HEK293 (cell line): ENCODE results near the gene EPHA4.
A peak's percentile ranks its signal among the peaks of the same experiment; 100 is the strongest.

Experiments
- CTCF ChIA-PET: fragments of 350-600 bp; formaldehyde crosslinking; extraction: SDS; loops from one replicate; lab custom pipeline; 2021; ENCODE audit warnings: antibody characterized with exemption; lab: Yijun Ruan, JAX
- POLR2A ChIA-PET: fragments of 300-600 bp; formaldehyde crosslinking; extraction: SDS; loops from one replicate; lab custom pipeline; 2020; ENCODE audit warnings: antibody characterized with exemption, inconsistent platforms; lab: Yijun Ruan, JAX
- H3K27ac ChIP-seq: fragments of 200-500 bp; sonication (Bioruptor generic); 2 replicates; pipeline ENCODE4 v1.5.1; 2014; ENCODE audit warnings: low read depth, low read length, control low read depth, inconsistent platforms; ENCODE audit errors: extremely low read depth
- H3K36me3 ChIP-seq, 2 experiments: fragments of 200-500 bp in 1 of 2; sonication (Bioruptor generic) in 1 of 2; 1 replicate in 1 of 2; 2 replicates in 1 of 2; pipeline ENCODE4 v1.5.1; 2014 to 2017; ENCODE audit warnings: inconsistent platforms in 2 of 2, low read length in 2 of 2; ENCODE audit not compliant: control insufficient read depth in 2 of 2, insufficient read depth in 1 of 2
- H3K4me1 ChIP-seq: fragments of 200-500 bp; sonication (Bioruptor generic); 2 replicates; pipeline ENCODE4 v1.5.1; 2014; ENCODE audit warnings: mild to moderate bottlenecking, low read length, inconsistent platforms; ENCODE audit not compliant: control insufficient read depth, insufficient read depth
- H3K4me3 ChIP-seq: 2 replicates; pipeline ENCODE4 v1.5.1; 2011; ENCODE audit warnings: low read depth, mild to moderate bottlenecking, control low read depth, low read length, moderate library complexity
- H3K9me3 ChIP-seq: fragments of 200-500 bp; sonication (Bioruptor generic); 2 replicates; pipeline ENCODE4 v1.5.1; 2014; ENCODE audit warnings: low read depth, low read length, inconsistent platforms; ENCODE audit not compliant: control insufficient read depth, insufficient read depth
- PRDM6 ChIP-seq: fragments of 450-650 bp; formaldehyde crosslinking; IDR thresholded peaks from 2 replicates; pipeline ENCODE4 v1.5.1; 2017; ENCODE audit warnings: missing biosample characterization, missing genetic modification characterization
- SP2 ChIP-seq: fragments of 450-650 bp; formaldehyde crosslinking; IDR thresholded peaks from 2 replicates; pipeline ENCODE4 v1.5.1; 2016; ENCODE audit warnings: missing biosample characterization, missing genetic modification characterization
- SP7 ChIP-seq: fragments of 450-650 bp; formaldehyde crosslinking; IDR thresholded peaks from 2 replicates; pipeline ENCODE4 v1.5.1; 2016; ENCODE audit warnings: missing biosample characterization, missing genetic modification characterization
- TCF7L2 ChIP-seq: IDR thresholded peaks from 2 replicates; pipeline ENCODE4 v1.6.1; 2011; ENCODE audit warnings: low read depth, mild to moderate bottlenecking, inconsistent platforms, low read length, moderate library complexity, borderline replicate concordance
- ZFHX2 ChIP-seq: fragments of 450-650 bp; formaldehyde crosslinking; conservative IDR thresholded peaks from 2 replicates; pipeline ENCODE4 v1.5.1; 2016; ENCODE audit warnings: missing biosample characterization, missing genetic modification characterization
- ZNF132 ChIP-seq: fragments of 450-650 bp; formaldehyde crosslinking; IDR thresholded peaks from 2 replicates; pipeline ENCODE4 v1.5.1; 2017; ENCODE audit warnings: missing biosample characterization, missing genetic modification characterization, borderline replicate concordance
- ZNF175 ChIP-seq: fragments of 450-650 bp; formaldehyde crosslinking; IDR thresholded peaks from 2 replicates; pipeline ENCODE4 v1.5.1; 2016; ENCODE audit warnings: missing biosample characterization, missing genetic modification characterization
- ZNF529 ChIP-seq: fragments of 450-650 bp; formaldehyde crosslinking; IDR thresholded peaks from 2 replicates; pipeline ENCODE4 v1.5.1; 2017; ENCODE audit warnings: missing genetic modification characterization, missing biosample characterization; ENCODE audit not compliant: insufficient replicate concordance
- ZNF645 ChIP-seq: fragments of 450-650 bp; formaldehyde crosslinking; IDR thresholded peaks from 2 replicates; pipeline ENCODE4; 2016; ENCODE audit warnings: missing biosample characterization, missing genetic modification characterization
- ZNF664 ChIP-seq: fragments of 450-650 bp; formaldehyde crosslinking; IDR thresholded peaks from 2 replicates; pipeline ENCODE4 v1.5.1; 2016; ENCODE audit warnings: missing biosample characterization, missing genetic modification characterization
- ZNF701 ChIP-seq: fragments of 450-650 bp; formaldehyde crosslinking; IDR thresholded peaks from 2 replicates; pipeline ENCODE4 v1.5.1; 2016; ENCODE audit warnings: missing biosample characterization, missing genetic modification characterization
- ZNF843 ChIP-seq: fragments of 450-650 bp; formaldehyde crosslinking; IDR thresholded peaks from 2 replicates; pipeline ENCODE4 v1.5.1; 2016; ENCODE audit warnings: missing biosample characterization, missing genetic modification characterization
- ZXDB ChIP-seq: fragments of 450-650 bp; formaldehyde crosslinking; IDR thresholded peaks from 2 replicates; pipeline ENCODE4 v1.5.1; 2016; ENCODE audit warnings: missing biosample characterization, missing genetic modification characterization
- TF ChIP-seq, protein P1 (sequence below): fragments of 450-650 bp; formaldehyde crosslinking; IDR thresholded peaks from 2 replicates; pipeline ENCODE4 v1.5.1; 2017; ENCODE audit warnings: missing biosample characterization, missing genetic modification characterization
- TF ChIP-seq, protein P2 (sequence below): fragments of 450-650 bp; formaldehyde crosslinking; IDR thresholded peaks from 2 replicates; pipeline ENCODE4 v1.5.1; 2016; ENCODE audit warnings: missing biosample characterization, missing genetic modification characterization, low read depth
- TF ChIP-seq, protein P3 (sequence below): fragments of 450-650 bp; formaldehyde crosslinking; IDR thresholded peaks from 2 replicates; pipeline ENCODE4 v1.5.1; 2016; ENCODE audit warnings: missing biosample characterization, missing genetic modification characterization

Gene EPHA4

DNA sequence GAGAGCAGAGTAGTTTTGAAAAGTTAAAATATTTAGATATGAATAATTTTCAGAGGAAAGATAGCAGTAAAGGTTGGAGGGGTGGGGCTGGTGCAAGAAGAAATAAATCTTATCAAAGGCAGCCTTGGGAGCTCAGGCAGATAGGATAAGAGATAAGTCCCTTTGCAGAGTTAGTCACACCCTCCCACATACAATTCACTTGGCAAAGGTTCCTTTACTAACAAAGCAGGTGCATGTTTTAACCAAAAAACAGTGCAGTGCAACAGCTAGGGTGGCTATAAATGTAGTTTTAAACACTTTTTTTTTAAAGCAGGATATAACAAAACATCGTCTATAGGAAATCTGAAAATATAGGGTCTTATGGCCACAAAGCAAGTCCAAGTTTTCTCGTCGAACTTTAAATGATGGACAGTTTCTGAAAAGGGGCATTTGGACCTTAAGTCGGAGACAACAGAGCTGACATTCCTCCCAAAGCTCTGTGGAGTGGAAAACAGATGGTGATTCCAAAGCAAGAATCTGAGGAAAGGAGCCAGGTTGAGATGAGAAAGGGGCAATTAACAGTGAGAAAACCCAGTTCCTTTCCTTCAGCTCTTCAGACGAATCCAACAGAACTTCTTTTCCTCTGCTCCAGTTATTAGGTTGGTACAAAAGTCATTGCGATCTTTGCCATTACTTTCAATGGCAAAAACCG, 53.0 kb downstream of the EPHA4 start:
- POLR2A ChIA-PET = interaction anchor here (1.0 to 1.1 kb wide), 2 partner anchors 10 to 52 kb away, joined by 3 to 4 read pairs; no protein-coding TSS in a partner anchor

DNA sequence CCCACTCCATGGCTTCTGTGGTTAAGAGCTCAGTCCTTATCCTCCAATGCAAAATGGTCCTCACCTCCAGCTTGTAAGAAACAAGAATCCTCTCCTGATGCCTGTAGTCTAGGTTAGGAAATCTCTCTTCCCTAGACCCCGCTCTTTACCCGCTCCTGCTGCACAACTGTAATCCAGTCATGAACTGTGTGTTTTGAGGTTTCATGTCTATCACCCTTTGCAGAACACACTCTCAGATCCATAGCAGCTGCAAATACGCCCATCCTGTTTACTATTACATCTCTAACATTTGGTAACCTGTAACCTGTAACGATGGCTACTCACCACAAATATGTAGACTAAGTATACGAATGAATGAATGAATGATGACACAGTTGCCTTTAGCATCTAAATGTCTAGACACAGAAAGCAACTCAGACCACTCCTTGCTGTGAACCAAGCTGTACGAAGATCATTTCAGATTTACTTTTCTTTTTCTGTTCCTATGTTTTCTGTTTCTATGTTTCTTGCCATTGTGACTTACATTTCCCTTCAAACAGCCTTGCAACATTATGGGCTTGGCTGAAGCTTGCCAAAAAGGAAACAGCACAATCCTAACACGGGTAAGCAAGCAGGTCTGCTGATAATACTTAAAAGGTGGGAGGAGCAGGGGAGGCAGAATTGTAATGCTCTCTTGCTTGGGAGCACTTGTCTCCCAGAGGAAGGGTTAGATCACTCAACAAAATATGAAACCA, 53.7 kb downstream of the EPHA4 start:
- no peak overlapping the region for H3K4me3 ChIP-seq
- ChIA-PET POLR2A (interaction anchor here (1.0 to 1.1 kb wide), 2 partner anchors 11 to 53 kb away, joined by 3 to 4 read pairs; no protein-coding TSS in a partner anchor), CTCF (interaction anchor here (0.9 to 1.1 kb wide), 2 partner anchors 25 to 56 kb away, joined by 3 to 4 read pairs; no protein-coding TSS in a partner anchor)

More for the DNA sequence above, 53.0 kb downstream of the EPHA4 start:
- H3K9me3 ChIP-seq = no peaks in the 10 kb centered on the region
- peaks cover 34% of the 10 kb centered on the region for H3K4me1 ChIP-seq
- H3K36me3 ChIP-seq = no peaks in the 10 kb centered on the region; a peak in 1 of 3 replicates
- peak overlapping the region; percentile 44 for H3K27ac ChIP-seq
- CTCF ChIA-PET = interaction anchor here (0.6 to 1.2 kb wide), 4 partner anchors 25 to 1532 kb away, joined by 3 to 4 read pairs (median 4); no protein-coding TSS in a partner anchor
- no peak for TF ChIP-seq ZNF175 (tag by site-specific recombination)
- no peak for TF ChIP-seq SP2 (tag by site-specific recombination)
- no peak for TF ChIP-seq ZNF132 (tag by site-specific recombination)
- TF ChIP-seq ZNF664 (tag by site-specific recombination) = no peak
- TF ChIP-seq, protein P1, sequence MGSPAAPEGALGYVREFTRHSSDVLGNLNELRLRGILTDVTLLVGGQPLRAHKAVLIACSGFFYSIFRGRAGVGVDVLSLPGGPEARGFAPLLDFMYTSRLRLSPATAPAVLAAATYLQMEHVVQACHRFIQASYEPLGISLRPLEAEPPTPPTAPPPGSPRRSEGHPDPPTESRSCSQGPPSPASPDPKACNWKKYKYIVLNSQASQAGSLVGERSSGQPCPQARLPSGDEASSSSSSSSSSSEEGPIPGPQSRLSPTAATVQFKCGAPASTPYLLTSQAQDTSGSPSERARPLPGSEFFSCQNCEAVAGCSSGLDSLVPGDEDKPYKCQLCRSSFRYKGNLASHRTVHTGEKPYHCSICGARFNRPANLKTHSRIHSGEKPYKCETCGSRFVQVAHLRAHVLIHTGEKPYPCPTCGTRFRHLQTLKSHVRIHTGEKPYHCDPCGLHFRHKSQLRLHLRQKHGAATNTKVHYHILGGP (tag by site-specific recombination) = no peak
- no peak for TF ChIP-seq ZNF529
- TF ChIP-seq ZNF645 (tag by site-specific recombination) = no peak
- no peak for TF ChIP-seq ZNF701 (tag by site-specific recombination)
- no peak for TF ChIP-seq ZNF843 (tag by site-specific recombination)
- TF ChIP-seq, protein P2, sequence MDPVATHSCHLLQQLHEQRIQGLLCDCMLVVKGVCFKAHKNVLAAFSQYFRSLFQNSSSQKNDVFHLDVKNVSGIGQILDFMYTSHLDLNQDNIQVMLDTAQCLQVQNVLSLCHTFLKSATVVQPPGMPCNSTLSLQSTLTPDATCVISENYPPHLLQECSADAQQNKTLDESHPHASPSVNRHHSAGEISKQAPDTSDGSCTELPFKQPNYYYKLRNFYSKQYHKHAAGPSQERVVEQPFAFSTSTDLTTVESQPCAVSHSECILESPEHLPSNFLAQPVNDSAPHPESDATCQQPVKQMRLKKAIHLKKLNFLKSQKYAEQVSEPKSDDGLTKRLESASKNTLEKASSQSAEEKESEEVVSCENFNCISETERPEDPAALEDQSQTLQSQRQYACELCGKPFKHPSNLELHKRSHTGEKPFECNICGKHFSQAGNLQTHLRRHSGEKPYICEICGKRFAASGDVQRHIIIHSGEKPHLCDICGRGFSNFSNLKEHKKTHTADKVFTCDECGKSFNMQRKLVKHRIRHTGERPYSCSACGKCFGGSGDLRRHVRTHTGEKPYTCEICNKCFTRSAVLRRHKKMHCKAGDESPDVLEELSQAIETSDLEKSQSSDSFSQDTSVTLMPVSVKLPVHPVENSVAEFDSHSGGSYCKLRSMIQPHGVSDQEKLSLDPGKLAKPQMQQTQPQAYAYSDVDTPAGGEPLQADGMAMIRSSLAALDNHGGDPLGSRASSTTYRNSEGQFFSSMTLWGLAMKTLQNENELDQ = no peak
- TF ChIP-seq TCF7L2 = no peak
- no peak for TF ChIP-seq ZXDB (tag by site-specific recombination)
- TF ChIP-seq PRDM6 (tag by site-specific recombination) = 0 out of 2 replicates have a peak, but pooled peaks have one; percentile 17
- TF ChIP-seq ZFHX2 (tag by site-specific recombination) = peak; percentile 46; the same call in 1 of the 2 replicates
- TF ChIP-seq SP7 (tag by site-specific recombination) = 0 out of 2 replicates have a peak, but pooled peaks have one; percentile 27
- TF ChIP-seq, all 188 proteins: peak for 3
- H3K4me3 ChIP-seq = no peak overlapping the region

More for the DNA sequence above, 53.7 kb downstream of the EPHA4 start:
- Histone ChIP-seq H3K9me3 (no peaks in the 10 kb centered on the region), H3K36me3 (no peaks in the 10 kb centered on the region; a peak in 1 of 3 replicates), H3K4me1 (peaks cover 34% of the 10 kb centered on the region), H3K27ac (peak overlapping the region; percentile 44)
- no peak for TF ChIP-seq ZNF529
- TF ChIP-seq, protein P3, sequence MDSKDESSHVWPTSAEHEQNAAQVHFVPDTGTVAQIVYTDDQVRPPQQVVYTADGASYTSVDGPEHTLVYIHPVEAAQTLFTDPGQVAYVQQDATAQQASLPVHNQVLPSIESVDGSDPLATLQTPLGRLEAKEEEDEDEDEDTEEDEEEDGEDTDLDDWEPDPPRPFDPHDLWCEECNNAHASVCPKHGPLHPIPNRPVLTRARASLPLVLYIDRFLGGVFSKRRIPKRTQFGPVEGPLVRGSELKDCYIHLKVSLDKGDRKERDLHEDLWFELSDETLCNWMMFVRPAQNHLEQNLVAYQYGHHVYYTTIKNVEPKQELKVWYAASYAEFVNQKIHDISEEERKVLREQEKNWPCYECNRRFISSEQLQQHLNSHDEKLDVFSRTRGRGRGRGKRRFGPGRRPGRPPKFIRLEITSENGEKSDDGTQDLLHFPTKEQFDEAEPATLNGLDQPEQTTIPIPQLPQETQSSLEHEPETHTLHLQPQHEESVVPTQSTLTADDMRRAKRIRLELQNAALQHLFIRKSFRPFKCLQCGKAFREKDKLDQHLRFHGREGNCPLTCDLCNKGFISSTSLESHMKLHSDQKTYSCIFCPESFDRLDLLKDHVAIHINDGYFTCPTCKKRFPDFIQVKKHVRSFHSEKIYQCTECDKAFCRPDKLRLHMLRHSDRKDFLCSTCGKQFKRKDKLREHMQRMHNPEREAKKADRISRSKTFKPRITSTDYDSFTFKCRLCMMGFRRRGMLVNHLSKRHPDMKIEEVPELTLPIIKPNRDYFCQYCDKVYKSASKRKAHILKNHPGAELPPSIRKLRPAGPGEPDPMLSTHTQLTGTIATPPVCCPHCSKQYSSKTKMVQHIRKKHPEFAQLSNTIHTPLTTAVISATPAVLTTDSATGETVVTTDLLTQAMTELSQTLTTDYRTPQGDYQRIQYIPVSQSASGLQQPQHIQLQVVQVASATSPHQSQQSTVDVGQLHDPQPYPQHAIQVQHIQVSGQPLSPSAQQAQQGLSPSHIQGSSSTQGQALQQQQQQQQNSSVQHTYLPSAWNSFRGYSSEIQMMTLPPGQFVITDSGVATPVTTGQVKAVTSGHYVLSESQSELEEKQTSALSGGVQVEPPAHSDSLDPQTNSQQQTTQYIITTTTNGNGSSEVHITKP (tag by site-specific recombination) = 0 out of 2 replicates have a peak, but pooled peaks have one; percentile 10
